Esophagus muscularis mucosa (tissue), 3 donors: ENCODE data around the gene POLR3C.

Experiments
- POLR2AphosphoS5 ChIP-seq, 2 donors: sonication (generic); formaldehyde crosslinking; IDR thresholded peaks; one replicate each; pipeline ENCODE4 v1.6.1; 2017; ENCODE audit warnings: antibody characterized with exemption in 2 of 2
- TF ChIP-seq, protein P1 (sequence below), 3 experiments: fragments of 200-600 bp in 2 of 3; fragments of 450-650 bp in 1 of 3; sonication (generic) in 2 of 3; IDR thresholded peaks; one replicate each; pipeline ENCODE4 v1.5.1; 2017 to 2019; ENCODE audit warnings: antibody characterized with exemption in 3 of 3, mild to moderate bottlenecking in 2 of 3, moderate library complexity in 1 of 3

DNA sequence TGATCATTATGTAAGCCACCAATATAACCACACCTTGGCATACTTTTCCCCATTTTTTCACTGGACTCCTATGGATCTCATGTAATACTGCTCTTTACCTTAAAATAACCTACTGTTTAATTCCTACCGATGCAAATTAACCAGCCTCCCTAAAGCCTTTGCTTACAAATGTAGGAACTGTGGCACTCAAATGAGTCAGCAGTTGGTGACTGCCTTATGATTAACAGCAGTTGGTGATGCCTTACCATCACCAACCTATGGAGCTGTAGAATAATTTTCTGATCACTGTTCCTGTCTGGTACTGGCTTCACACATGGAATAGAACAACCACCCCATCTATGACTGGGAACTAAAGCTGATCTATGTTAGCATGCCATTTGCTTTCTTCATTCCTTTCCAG is 13.7 kb downstream of the POLR3C start:
- TF ChIP-seq, protein P1, sequence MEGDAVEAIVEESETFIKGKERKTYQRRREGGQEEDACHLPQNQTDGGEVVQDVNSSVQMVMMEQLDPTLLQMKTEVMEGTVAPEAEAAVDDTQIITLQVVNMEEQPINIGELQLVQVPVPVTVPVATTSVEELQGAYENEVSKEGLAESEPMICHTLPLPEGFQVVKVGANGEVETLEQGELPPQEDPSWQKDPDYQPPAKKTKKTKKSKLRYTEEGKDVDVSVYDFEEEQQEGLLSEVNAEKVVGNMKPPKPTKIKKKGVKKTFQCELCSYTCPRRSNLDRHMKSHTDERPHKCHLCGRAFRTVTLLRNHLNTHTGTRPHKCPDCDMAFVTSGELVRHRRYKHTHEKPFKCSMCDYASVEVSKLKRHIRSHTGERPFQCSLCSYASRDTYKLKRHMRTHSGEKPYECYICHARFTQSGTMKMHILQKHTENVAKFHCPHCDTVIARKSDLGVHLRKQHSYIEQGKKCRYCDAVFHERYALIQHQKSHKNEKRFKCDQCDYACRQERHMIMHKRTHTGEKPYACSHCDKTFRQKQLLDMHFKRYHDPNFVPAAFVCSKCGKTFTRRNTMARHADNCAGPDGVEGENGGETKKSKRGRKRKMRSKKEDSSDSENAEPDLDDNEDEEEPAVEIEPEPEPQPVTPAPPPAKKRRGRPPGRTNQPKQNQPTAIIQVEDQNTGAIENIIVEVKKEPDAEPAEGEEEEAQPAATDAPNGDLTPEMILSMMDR (IDR thresholded peaks at IDR 0.05), result no peak
- TF ChIP-seq POLR2AphosphoS5 (IDR thresholded peaks at IDR 0.05), result no peak
